ENCODE measurements around the gene RPH3AL. TPM values are rescaled to one million over a fixed set of nuclear protein-coding genes. Genes with fewer than 3 reads are reported as not detected.

Gene RPH3AL
- total RNA-seq, 1 donor from 2014 or later, result 24.3 TPM

DNA sequence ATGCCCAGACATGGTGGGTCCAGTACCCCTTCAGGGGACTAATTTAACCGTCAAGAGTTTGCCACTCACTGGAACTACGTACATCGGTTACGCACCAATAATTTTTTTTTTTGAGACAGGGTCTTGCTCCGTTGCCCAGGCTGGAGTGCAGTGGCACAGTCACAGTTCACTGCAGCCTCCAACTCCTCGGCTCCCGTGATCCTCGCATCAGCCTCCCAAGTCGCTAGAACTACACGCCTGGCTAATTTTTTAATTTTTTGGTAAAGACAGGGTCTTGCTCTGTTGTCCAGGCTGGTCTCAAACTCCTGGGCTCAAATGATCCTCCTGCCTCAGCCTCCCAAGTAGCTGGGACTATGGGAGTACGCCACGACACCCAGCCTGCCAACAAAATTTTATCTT is 15.6 kb downstream of the RPH3AL start:
- DNase-seq (ENCODE audit: low read depth), result no peak

- no peak for DNase-seq (ENCODE audit: low read depth)
Observed at GRCh38 chr17:336110-337021, 16.2 kb downstream of the RPH3AL start.

DNA sequence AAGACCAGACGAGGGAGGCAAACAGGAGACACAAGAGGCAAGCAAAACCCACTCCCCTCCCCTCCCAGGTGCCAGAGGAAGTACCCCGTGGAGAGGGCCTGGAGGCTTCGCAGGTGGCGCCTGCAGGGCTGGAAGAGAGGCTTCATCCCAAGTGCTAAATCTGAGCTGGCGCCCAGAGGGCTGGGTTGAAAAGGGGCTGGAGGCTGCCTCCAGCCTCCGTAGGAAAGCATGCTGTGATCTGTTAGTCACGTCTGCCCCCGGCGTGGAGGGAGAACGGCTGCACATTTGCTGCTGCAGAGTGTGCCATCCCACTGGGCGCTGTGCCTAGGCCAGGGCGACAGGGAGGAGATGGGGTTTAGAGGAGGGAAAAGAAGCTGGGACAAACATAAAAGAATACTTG is 16.9 kb downstream of the RPH3AL start:
- no peak for DNase-seq (ENCODE audit: low read depth)

- DNase-seq (ENCODE audit: low read depth), result no peak
Observed at GRCh38 chr17:334974-335481, 17.6 kb downstream of the RPH3AL start.

DNA sequence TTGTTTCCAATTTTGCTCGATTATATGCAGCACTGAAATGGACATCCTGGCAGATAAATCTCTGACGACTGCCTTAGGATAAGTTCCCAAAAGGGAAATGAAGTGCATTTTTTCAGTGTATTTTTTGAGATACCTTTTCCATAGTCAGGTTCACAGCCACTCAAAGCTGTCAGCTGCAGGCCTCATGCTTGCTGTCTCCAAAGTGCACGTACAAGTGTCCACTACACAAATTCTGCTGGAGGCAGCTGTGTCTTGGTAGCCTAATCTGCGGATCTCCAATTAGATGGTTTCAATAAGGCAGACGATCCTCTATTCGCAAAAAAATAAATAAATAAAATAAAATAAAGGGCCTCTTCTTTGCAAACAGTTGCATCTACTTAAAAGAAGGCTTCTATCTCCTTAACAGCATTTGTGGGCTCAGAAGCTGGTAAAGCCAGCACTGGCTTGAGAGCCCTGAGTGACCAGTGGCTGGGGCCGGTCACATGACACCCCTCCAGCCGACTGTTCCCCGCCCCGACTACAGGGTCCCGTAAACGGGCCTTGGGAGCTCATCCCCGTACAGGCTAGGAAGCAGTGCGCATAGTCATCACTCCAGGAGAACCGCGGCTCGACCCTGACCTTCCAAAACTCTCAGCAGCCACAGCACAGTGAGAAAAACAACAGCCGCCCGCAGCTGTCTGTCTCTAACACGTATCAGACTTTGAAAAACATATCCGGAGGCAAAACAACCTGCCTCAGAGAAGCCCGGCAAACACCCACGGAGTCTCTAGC is 18.8 kb downstream of the RPH3AL start:
- peak; percentile 97 for DNase-seq (ENCODE audit: low read depth)

- DNase-seq (ENCODE audit: low read depth), result peak; percentile 93
Observed at GRCh38 chr17:332558-333322, 19.9 kb downstream of the RPH3AL start.

DNA sequence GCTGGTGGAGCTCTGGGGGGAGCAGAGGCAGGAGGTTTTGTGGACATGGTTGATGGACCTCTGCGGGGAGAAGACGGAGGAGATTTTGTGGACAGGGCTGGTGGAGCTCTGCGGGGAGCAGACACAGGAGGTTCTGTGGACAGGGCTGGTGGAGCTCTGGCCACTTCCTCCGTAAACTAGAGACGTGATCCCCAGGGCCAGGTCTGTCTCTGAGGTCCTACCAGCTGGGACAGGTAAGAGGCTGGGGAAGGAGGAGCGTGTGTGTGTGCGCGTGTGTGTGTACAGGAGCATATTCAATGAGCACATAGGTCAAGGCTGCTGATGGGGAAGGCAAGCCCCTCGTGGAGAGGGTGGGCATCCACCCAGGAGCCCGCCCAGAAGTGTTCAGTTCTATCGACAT is 20.6 kb downstream of the RPH3AL start:
- no peak for DNase-seq (ENCODE audit: low read depth)

DNA sequence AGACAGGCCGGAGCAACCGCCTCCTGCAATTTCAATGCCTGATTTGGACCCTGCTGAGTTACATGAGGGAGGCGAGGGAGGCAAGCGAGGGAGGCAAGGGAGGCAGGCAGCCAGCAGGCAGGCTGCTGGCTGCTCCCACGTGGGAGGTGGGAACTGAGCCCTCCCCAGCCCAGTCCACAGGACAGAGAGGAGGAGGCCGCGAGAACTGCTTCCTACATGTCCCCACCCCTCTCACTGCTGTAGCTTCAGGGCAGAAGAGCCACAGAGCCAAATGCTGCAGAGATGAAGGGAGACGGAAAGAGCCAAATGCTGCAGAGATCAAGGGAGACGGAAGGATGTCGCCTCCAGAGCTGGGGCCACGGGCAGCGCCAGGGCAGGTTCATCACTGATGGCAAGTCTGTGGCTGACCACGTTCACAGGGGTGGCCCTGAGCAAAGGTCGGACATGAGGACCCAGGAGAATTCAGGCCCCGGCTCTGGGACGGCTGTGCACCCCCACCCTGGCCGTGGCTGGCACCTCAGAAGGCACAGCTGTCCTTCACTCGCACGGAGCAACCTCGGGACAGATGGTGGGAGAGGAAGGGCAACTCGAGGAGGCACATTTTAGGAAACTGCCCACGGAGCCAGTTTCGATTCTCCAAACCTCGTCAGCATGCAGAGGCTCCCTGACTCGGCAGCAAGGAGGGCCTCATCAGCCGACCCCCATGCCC is 21.5 kb downstream of the RPH3AL start:
- DNase-seq (ENCODE audit: low read depth), result peak; percentile 97

- no peak for DNase-seq (ENCODE audit: low read depth)
Observed at GRCh38 chr17:329784-330420, 22.7 kb downstream of the RPH3AL start.

DNA sequence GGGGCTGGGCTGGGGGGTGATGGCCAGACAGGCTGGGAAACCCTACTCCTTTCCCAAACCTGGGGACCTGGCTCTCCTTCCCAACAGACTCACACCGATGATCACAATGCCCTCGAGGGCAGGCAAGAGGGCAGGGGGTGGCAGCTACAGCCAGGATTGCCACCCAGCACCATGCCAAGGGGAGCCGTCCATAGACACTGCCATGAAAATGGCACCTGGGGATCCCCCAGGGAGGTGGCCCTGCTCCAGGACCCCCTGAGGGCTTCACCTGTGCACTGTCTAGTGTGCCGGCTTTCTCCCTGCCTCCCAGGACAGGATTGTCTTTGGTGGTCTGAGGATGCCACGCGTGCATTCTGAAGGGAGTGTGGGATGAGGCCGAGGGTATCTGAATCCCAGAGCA is 24.6 kb downstream of the RPH3AL start:
- DNase-seq (ENCODE audit: low read depth), result no peak

DNA sequence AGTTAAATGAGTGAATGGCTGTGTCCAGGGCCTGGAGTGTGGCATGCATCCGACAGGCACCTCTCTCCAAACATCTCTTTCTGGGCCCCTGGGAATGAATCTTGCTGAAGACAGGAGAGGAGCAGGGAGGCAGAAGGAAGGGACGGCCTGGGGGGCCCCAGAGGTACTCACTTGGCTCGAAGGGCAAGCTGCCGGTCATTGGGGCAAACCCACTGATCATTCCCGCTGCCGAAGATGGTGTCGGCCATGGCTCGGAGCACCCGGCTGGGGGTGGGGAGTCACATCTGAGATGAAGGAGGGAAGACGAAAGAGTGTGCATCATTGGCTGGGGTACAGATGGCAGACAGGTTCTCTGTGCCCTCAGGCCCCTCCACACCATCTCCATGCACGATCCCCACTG is 25.3 kb downstream of the RPH3AL start:
- no peak for DNase-seq (ENCODE audit: low read depth)

DNA sequence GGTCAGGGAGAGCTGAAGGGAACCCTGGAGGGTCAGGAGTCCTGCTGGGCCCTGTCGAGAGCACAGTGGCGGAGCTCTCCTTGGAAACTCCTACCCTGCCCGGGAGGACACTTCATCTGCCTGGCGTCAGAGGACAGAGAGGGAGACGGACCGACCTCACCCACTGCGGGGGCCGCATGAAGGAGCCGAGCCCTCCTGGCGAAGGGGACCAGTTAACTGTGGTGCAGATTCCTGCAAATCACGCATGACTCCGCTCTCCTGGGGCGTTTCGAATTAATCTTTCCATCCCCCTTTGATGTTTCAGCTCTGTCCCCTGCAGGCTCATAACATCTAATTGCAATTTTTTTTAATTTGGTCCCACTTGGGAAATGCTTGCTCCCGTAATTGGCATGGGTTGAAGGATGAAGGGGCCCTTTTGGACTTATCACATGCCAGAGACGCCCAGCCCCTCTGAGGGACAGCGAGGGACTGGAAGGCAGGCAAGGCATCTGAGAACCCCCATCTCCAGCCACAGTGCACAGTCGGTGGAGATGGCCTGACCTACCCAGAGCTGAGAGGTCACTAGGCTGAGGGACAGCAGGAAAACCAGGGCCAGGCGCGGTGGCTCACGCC is 26.5 kb downstream of the RPH3AL start:
- no peak for DNase-seq (ENCODE audit: low read depth)

DNA sequence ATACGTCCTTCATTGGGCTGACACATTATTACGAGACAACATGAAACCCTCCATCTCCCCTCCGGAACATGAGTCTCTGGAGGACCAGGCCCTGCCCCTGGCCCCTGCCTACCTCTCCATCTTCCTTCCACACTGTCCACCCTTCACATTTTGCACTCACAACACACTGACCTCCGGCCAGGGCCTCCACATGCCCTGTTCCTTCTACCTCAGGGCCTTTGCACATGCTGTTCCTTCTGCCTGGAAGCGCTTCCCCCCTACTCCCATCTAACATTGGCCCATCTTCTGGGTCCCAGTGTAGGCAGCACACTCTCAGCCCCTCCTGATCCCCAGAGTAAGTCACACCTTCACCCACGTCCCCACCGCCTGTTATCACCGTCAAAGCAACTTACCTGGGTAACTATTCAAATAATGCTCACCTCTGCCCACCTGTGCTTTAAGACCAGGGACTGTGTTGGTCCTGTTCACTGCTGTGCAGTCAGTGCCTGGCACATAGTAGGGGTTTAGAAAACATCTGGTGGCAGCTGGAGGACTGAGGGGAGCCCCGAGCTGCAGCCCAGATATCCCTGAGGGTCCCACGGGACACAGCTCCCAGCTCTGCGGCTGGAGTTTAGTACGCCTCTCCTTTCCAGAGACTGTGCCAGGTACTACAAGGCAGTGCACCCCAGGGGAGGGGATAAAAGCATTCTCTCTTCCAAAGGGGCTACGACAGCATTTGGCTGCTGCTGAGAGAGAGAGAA is 27.2 kb downstream of the RPH3AL start:
- no peak for DNase-seq (ENCODE audit: low read depth)

DNA sequence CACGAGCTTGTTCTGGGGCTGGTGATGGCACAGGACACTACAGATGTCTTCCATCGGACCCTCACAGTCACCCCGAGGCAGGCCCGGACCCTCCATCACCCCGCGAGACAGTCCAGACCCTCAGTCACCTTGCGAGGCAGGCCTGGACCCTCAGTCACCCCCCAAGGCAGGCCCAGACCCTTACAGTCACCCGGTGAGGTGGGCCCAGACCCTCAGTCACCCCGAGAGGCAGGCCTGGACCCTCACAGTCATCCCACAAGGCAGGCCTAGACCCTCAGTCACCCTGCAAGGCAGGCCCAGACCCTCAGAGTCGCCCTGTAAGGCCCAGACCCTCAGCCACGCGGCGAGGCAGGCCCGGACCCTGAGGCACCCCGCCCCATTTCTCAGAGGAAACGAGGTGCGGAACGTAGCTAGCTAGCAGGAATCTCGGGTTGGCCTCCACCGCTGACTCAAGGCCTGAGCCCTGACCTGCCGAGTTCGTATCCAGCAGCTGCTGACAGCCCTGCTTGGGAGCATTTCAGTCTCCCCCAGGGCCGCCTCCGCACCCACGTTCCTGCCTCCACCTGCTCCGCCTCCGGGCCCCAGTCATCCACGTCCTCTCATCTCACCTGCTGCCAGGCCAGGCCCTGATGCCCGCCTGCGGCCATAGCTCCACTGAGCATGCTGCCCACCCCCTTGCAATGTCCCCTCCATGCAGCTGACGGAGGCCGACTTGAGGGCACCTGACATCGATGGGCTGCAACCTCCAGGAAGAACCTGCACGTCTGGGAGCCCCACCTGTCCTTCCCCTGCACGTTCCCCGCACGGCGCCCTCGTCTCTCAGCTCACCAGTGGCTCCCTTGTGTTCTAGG is 28.7 kb downstream of the RPH3AL start:
- no peak for DNase-seq (ENCODE audit: low read depth)

DNA sequence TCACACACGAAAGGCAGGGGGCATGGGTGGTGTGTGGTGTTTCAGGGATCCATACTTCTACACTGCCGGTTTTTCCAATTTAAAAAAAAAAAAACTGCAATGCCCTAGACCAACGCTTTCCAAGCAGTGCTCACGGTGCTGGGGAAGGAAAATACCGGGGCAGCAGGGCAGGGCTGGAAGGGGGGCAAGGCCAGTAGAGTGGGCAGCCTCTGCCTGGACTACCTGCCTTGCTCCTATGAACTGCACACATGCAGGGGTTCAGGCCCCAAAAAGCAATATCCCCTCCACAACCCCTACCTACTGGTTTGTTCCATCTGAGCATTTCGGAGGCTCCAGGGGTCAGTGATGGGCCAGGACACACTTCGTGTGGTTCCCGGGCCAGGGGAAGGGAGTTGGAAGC is 29.4 kb downstream of the RPH3AL start:
- no peak for DNase-seq (ENCODE audit: low read depth)

- no peak for DNase-seq (ENCODE audit: low read depth)
Observed at GRCh38 chr17:322006-322780, 30.4 kb downstream of the RPH3AL start.

GRCh38 chr17:321386-321941 is 31.1 kb downstream of the RPH3AL start:
- no peak for DNase-seq (ENCODE audit: low read depth)
